Measurements from ENCODE around the gene IVD.

Gene IVD

GRCh38 chr15:40439960-40440742 lies 34.6 kb downstream of the IVD start:
- peak; percentile 62 for DNase-seq

GRCh38 chr15:40440743-40441564 lies 35.4 kb downstream of the IVD start, which contains the start of gene BAHD1:
BAHD1 (plus strand) TSS chr15:40440953; CDS start chr15:40458465, 17,512 bp downstream.
- peak; percentile 99 for DNase-seq

GRCh38 chr15:40441565-40442531 lies 36.3 kb downstream of the IVD start:
- DNase-seq: peak; percentile 54

- no peak for DNase-seq
Observed at GRCh38 chr15:40443255-40443654, 37.7 kb downstream of the IVD start.

- DNase-seq: no peak
Observed at GRCh38 chr15:40443846-40444245, 38.3 kb downstream of the IVD start.

- DNase-seq: no peak
Observed at GRCh38 chr15:40444736-40445135, 39.1 kb downstream of the IVD start.

- DNase-seq: no peak
Observed at GRCh38 chr15:40445421-40445922, 39.9 kb downstream of the IVD start.

GRCh38 chr15:40446144-40446543 lies 40.5 kb downstream of the IVD start:
- no peak for DNase-seq

GRCh38 chr15:40448354-40448753 lies 42.8 kb downstream of the IVD start:
- no peak for DNase-seq

- DNase-seq: no peak
Observed at GRCh38 chr15:40449275-40449674, 43.7 kb downstream of the IVD start.

GRCh38 chr15:40450047-40450446 lies 44.5 kb downstream of the IVD start:
- DNase-seq: no peak

GRCh38 chr15:40451527-40452158 lies 46.0 kb downstream of the IVD start:
- DNase-seq: no peak

- no peak for DNase-seq
Observed at GRCh38 chr15:40452296-40453090, 46.9 kb downstream of the IVD start.

GRCh38 chr15:40453941-40454340 lies 48.3 kb downstream of the IVD start:
- peak; percentile 55 for DNase-seq

GRCh38 chr15:40454904-40455391 lies 49.4 kb downstream of the IVD start:
- DNase-seq: peak; percentile 38

GRCh38 chr15:40456299-40456712 lies 50.7 kb downstream of the IVD start:
- DNase-seq: no peak

GRCh38 chr15:40456738-40457137 lies 51.1 kb downstream of the IVD start:
- DNase-seq: no peak

GRCh38 chr15:40458495-40459371 lies 53.1 kb downstream of the IVD start:
- no peak for DNase-seq

GRCh38 chr15:40459391-40460015 lies 53.9 kb downstream of the IVD start:
- DNase-seq: no peak
